Smooth muscle cell (in vitro differentiated cells): ENCODE data around the gene NCAPD2. TPM values are rescaled to one million over a fixed set of nuclear protein-coding genes. Genes with fewer than 3 reads are reported as not detected.

ENCODE experiments used
- DNase-seq: peaks from one replicate; lab custom pipeline; 2025; ENCODE audit not compliant: unreplicated experiment; lab: John Stamatoyannopoulos, UW
- H2AFZ ChIP-seq: fragments of 200-600 bp; sonication (generic); 2 replicates; pipeline ENCODE4 v1.6.0; 2016; ENCODE audit warnings: antibody characterized with exemption, low read depth, mild to moderate bottlenecking
- H3F3A ChIP-seq: fragments of 200-600 bp; sonication (generic); 2 replicates; pipeline ENCODE4 v1.6.0; 2017; ENCODE audit warnings: antibody characterized with exemption, low read depth
- H3K27ac ChIP-seq: fragments of 200-600 bp; sonication (generic); 2 replicates; pipeline ENCODE4 v1.5.1; 2016; ENCODE audit warnings: low read depth, mild to moderate bottlenecking
- H3K27me3 ChIP-seq: fragments of 200-600 bp; sonication (generic); 2 replicates; pipeline ENCODE4 v1.6.1; 2016; ENCODE audit warnings: low read depth, mild to moderate bottlenecking
- H3K36me3 ChIP-seq: fragments of 200-600 bp; sonication (generic); 2 replicates; pipeline ENCODE4 v1.5.1; 2016; ENCODE audit warnings: low read depth
- H3K4me1 ChIP-seq: fragments of 200-600 bp; sonication (generic); 2 replicates; pipeline ENCODE4 v1.5.1; 2016; ENCODE audit warnings: low read depth
- H3K4me2 ChIP-seq: fragments of 200-600 bp; sonication (generic); 2 replicates; pipeline ENCODE4 v1.6.0; 2016; ENCODE audit warnings: mild to moderate bottlenecking
- H3K4me3 ChIP-seq: fragments of 200-600 bp; sonication (generic); 2 replicates; pipeline ENCODE4 v1.5.1; 2016; ENCODE audit warnings: mild to moderate bottlenecking
- H3K79me2 ChIP-seq: fragments of 200-600 bp; sonication (generic); 2 replicates; pipeline ENCODE4 v1.6.0; 2016; ENCODE audit warnings: low read depth, mild to moderate bottlenecking
- H3K9ac ChIP-seq: fragments of 200-600 bp; sonication (generic); 2 replicates; pipeline ENCODE4 v1.6.0; 2016; ENCODE audit warnings: low read depth
- H3K9me3 ChIP-seq: fragments of 200-600 bp; sonication (generic); replicated peaks from 2 replicates; pipeline ENCODE4 v1.5.1; 2016; ENCODE audit warnings: low read depth
- H4K20me1 ChIP-seq: fragments of 200-600 bp; sonication (generic); 2 replicates; pipeline ENCODE4 v1.6.0; 2016; ENCODE audit warnings: low read depth
- WGBS: methylation state at CpG from one replicate; pipeline ENCODE4 v1.1.7; 2016; ENCODE audit warnings: low lambda C conversion rate; 5-methylcytosine and 5-hydroxymethylcytosine counted together
- polyA plus RNA-seq: library from polyadenylated mRNA; unstranded; fragments of >200 nt; fragmentation: Nextera tagmentation; extraction: Ambion mirVana; gene quantifications from 2 replicates; pipeline ENCODE4 v1.2.1, GENCODE V29; 2016
- total RNA-seq: library from RNA; depleted of rRNA; stranded (reverse); fragments of >200 nt; gene quantifications from 2 replicates; pipeline ENCODE4 v1.2.3, GENCODE V29; 2014
- TF ChIP-seq, protein P1 (sequence below): fragments of 200-600 bp; sonication (generic); IDR thresholded peaks from 2 replicates; pipeline ENCODE4 v1.5.1; 2017; ENCODE audit warnings: borderline replicate concordance, mild to moderate bottlenecking, antibody characterized with exemption; ENCODE audit not compliant: insufficient read depth, poor library complexity, severe bottlenecking

NCAPD2 gene
- total and polyA plus RNA-seq, 2 experiments from 2014 or later, result 17.6 to 22.7 TPM

DNA sequence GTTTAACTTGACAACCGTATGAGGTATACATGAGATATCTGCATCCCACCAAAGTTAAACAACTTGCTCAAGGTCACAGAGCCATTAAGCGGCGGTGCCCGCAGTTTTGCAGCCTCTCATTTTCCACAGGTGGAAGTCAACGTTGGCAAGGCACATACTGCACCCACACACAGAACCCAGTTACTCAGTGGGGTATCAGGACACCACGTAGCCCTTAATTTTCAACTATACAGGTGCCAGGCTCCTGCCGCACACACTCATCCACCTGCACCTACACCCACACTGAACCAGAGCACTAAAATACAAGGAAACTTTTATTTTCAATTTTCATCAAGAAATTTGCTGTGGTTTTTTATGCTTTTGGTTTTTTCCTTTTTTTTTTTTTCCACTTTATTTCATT, 75.9 kb downstream of the NCAPD2 start:
- no peak overlapping the region for H2AFZ ChIP-seq
- TF ChIP-seq, protein P1, sequence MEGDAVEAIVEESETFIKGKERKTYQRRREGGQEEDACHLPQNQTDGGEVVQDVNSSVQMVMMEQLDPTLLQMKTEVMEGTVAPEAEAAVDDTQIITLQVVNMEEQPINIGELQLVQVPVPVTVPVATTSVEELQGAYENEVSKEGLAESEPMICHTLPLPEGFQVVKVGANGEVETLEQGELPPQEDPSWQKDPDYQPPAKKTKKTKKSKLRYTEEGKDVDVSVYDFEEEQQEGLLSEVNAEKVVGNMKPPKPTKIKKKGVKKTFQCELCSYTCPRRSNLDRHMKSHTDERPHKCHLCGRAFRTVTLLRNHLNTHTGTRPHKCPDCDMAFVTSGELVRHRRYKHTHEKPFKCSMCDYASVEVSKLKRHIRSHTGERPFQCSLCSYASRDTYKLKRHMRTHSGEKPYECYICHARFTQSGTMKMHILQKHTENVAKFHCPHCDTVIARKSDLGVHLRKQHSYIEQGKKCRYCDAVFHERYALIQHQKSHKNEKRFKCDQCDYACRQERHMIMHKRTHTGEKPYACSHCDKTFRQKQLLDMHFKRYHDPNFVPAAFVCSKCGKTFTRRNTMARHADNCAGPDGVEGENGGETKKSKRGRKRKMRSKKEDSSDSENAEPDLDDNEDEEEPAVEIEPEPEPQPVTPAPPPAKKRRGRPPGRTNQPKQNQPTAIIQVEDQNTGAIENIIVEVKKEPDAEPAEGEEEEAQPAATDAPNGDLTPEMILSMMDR, result no peak
- peaks cover 34% of the 10 kb centered on the region for H3K79me2 ChIP-seq
- no peak overlapping the region for H3K4me3 ChIP-seq
- WGBS, result 96% methylated on average over 7 of the region's 7 CpGs
- H3F3A ChIP-seq, result peaks cover 35% of the 10 kb centered on the region
- peaks cover 24% of the 10 kb centered on the region for H3K36me3 ChIP-seq
- no peaks in the 10 kb centered on the region for H3K27me3 ChIP-seq
- H3K27ac ChIP-seq, result peak overlapping the region; percentile 60
- no peak for DNase-seq
- no peak overlapping the region for H3K9ac ChIP-seq
- peaks cover 7% of the 10 kb centered on the region for H3K4me1 ChIP-seq
- no peaks in the 10 kb centered on the region for H3K9me3 ChIP-seq
- H3K4me2 ChIP-seq, result no peak overlapping the region
- H4K20me1 ChIP-seq, result no peaks in the 10 kb centered on the region

DNA sequence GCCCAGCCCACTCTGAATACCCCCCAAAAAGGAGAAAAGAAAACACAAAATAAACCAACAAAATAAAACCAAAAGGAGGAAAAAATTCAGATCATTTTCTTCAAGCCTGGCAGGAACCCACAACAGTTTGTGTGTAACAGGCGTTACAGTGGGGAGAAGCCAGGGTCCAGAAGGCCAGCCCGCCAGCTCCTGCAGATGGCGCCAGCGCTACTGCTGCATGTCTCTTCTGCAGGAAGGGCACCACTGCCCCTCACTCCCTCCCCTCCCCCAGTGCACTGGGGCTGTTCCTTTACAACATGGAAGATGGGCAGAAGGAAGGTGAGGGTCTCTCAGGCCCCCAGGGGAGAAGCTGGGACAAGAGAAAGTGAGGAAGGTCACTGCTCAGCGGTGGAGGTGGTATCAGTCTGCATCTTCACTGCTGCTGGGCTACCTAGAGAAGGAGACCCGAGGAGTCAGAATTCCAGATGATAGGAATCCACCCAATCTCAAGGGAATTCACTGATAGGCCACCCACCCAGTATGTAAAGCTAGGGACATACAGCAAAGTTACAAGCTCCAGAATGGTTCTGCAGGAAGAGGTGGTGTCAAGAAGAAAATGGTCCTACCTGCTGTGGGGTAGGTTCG, 76.5 kb downstream of the NCAPD2 start:
- H3K27me3 ChIP-seq, result no peaks in the 10 kb centered on the region
- DNase-seq, result no peak
- H3K27ac ChIP-seq, result peak overlapping the region; percentile 17
- no peak overlapping the region for H3K4me2 ChIP-seq
- H3K79me2 ChIP-seq, result peaks cover 33% of the 10 kb centered on the region
- no peaks in the 10 kb centered on the region for H4K20me1 ChIP-seq
- TF ChIP-seq, protein P1, result peak; percentile 23
- H2AFZ ChIP-seq, result no peak overlapping the region
- no peak overlapping the region for H3K4me3 ChIP-seq
- peaks cover 28% of the 10 kb centered on the region for H3K36me3 ChIP-seq
- H3F3A ChIP-seq, result peaks cover 39% of the 10 kb centered on the region
- no peak overlapping the region for H3K9ac ChIP-seq
- WGBS, result 75% methylated on average over 7 of the region's 7 CpGs
- H3K4me1 ChIP-seq, result peaks cover 7% of the 10 kb centered on the region
- H3K9me3 ChIP-seq, result no peaks in the 10 kb centered on the region

DNA sequence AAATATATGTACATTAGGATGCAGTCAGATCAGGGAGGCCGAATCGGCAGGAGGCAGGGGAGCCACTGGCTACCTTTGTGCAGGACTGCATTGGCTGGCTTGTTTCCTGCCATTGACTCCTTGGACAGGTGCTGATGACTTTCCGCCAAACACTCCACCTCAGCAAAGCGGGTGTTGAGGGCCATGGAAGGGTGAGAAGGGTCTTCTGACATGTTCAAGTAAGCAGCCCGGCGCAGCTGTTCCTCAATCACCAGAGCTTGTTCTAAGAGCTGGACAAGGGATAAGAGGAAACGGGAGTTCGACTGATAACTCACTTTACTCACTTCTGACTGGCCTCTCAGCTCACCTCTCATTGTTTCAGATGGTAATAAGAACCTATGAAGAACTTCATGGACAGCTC, 79.1 kb downstream of the NCAPD2 start:
- Histone ChIP-seq H3F3A (peaks cover 59% of the 10 kb centered on the region), H2AFZ (no peak overlapping the region), H3K4me2 (no peak overlapping the region), H3K4me3 (no peak overlapping the region), H3K9me3 (no peaks in the 10 kb centered on the region), H3K79me2 (peaks cover 13% of the 10 kb centered on the region), H3K4me1 (no peaks in the 10 kb centered on the region), H3K36me3 (peaks cover 38% of the 10 kb centered on the region), H3K9ac (no peak overlapping the region), H4K20me1 (no peaks in the 10 kb centered on the region), H3K27ac (no peak overlapping the region), H3K27me3 (no peaks in the 10 kb centered on the region)
- TF ChIP-seq, protein P1, result no peak
- DNase-seq, result no peak
- WGBS, result 97% methylated on average over 8 of the region's 8 CpGs
